Keratinocyte (primary cell): ENCODE data around the gene F7. TPM values are rescaled to one million over a fixed set of nuclear protein-coding genes. Genes with fewer than 3 reads are reported as not detected.

Source experiments
- DNase-seq: peaks from one replicate; pipeline ENCODE4 v3.0.0-alpha.2; 2011; ENCODE audit warnings: low read depth, missing footprints, low spot score
- FAIRE-seq: peaks from 2 replicates; lab custom pipeline; 2011; peaks lifted over from hg19 to GRCh38; lab: Jason Lieb, UNC
- H2AFZ ChIP-seq: 2 replicates; pipeline ENCODE4 v1.6.0; 2012; ENCODE audit warnings: low read length, control low read depth, inconsistent platforms; ENCODE audit not compliant: control insufficient read depth
- H3K27ac ChIP-seq: 2 replicates; pipeline ENCODE4 v1.5.1; 2011; ENCODE audit warnings: low read length; ENCODE audit not compliant: control insufficient read depth, insufficient read depth
- H3K27me3 ChIP-seq: 3 replicates; pipeline ENCODE4 v1.6.0; 2011; ENCODE audit warnings: low read length; ENCODE audit not compliant: control insufficient read depth, insufficient read depth; ENCODE audit errors: extremely low read depth
- H3K36me3 ChIP-seq, 2 experiments: 2 replicates in 1 of 2; 3 replicates in 1 of 2; pipeline ENCODE4 v1.5.1; 2011; ENCODE audit warnings: low read length in 2 of 2, mild to moderate bottlenecking in 1 of 2; ENCODE audit not compliant: control insufficient read depth in 2 of 2, insufficient read depth in 2 of 2; ENCODE audit errors: extremely low read depth in 1 of 2
- H3K4me1 ChIP-seq: 3 replicates; pipeline ENCODE4 v1.5.1; 2011; ENCODE audit warnings: low read length; ENCODE audit not compliant: control insufficient read depth, insufficient read depth; ENCODE audit errors: extremely low read depth
- H3K4me2 ChIP-seq: 3 replicates; pipeline ENCODE4 v1.6.0; 2011; ENCODE audit warnings: low read depth, low read length; ENCODE audit not compliant: control insufficient read depth, insufficient read depth; ENCODE audit errors: extremely low read depth
- H3K4me3 ChIP-seq, 3 experiments: fragments of 200-600 bp in 1 of 3; sonication (generic) in 1 of 3; 2 replicates in 2 of 3; 3 replicates in 1 of 3; pipeline ENCODE4 v1.5.1; 2011 to 2016; ENCODE audit warnings: low read length in 3 of 3, mild to moderate bottlenecking in 3 of 3, control low read depth in 2 of 3, inconsistent platforms in 1 of 3, low read depth in 1 of 3, mixed read lengths in 1 of 3, mixed run types in 1 of 3, moderate library complexity in 1 of 3; ENCODE audit not compliant: control insufficient read depth in 2 of 3, insufficient read depth in 2 of 3; ENCODE audit errors: extremely low read depth in 1 of 3
- H3K79me2 ChIP-seq: 2 replicates; pipeline ENCODE4 v1.6.0; 2012; ENCODE audit warnings: low read length; ENCODE audit not compliant: control insufficient read depth, insufficient read depth
- H3K9ac ChIP-seq: 3 replicates; pipeline ENCODE4 v1.6.0; 2011; ENCODE audit warnings: low read length; ENCODE audit not compliant: control insufficient read depth, insufficient read depth; ENCODE audit errors: extremely low read depth
- H3K9me1 ChIP-seq: 3 replicates; pipeline ENCODE4 v1.6.0; 2011; ENCODE audit warnings: low read length; ENCODE audit not compliant: control insufficient read depth, insufficient read depth; ENCODE audit errors: extremely low read depth
- H3K9me3 ChIP-seq: 2 replicates; pipeline ENCODE4 v1.5.1; 2012; ENCODE audit warnings: low read depth, low read length; ENCODE audit not compliant: control insufficient read depth
- H4K20me1 ChIP-seq: 3 replicates; pipeline ENCODE4 v1.6.0; 2011; ENCODE audit warnings: low read length; ENCODE audit not compliant: control insufficient read depth, insufficient read depth; ENCODE audit errors: extremely low read depth
- CTCF ChIP-seq, 3 experiments: IDR thresholded peaks in 1 of 3; conservative IDR thresholded peaks in 1 of 3; optimal IDR thresholded peaks in 1 of 3; 2 replicates in 2 of 3; 3 replicates in 1 of 3; pipeline versions ENCODE3 to v1.5.1; 2011; ENCODE audit warnings: low read length in 3 of 3, mild to moderate bottlenecking in 3 of 3, moderate library complexity in 2 of 3, control low read depth in 1 of 3, inconsistent platforms in 1 of 3; ENCODE audit not compliant: insufficient read depth in 2 of 3; ENCODE audit errors: extremely low read depth in 1 of 3
- EZH2 ChIP-seq: IDR thresholded peaks from one replicate; pipeline ENCODE4 v1.6.1; 2012; ENCODE audit warnings: inconsistent platforms, mild to moderate bottlenecking, low read length, moderate library complexity
- dilution Hi-C: fragments of 300-500 bp; cut with MboI; formaldehyde crosslinking; loops from one replicate; pipeline ENCODE4 v1.7.0; 2020; ENCODE audit warnings: low sequenced_read_pairs; ENCODE audit not compliant: extremely low pct_ligation_motif_present
- polyA plus RNA-seq, 5 experiments: library from polyadenylated mRNA; depleted of rRNA in 3 of 5; stranded (reverse) in 3 of 5; stranded (forward) in 1 of 5; unstranded in 1 of 5; fragments of >200 nt; gene quantifications; 1 replicate in 1 of 5; 2 replicates in 3 of 5; 3 replicates in 1 of 5; pipeline versions ENCODE4 v1.2.1 to v1.2.3, GENCODE V29; 2011 to 2012; ENCODE audit warnings: missing spikeins in 2 of 5, low read depth in 1 of 5, low replicate concordance in 1 of 5

F7 gene
- polyA plus RNA-seq, 1 donor (not counting 4 experiments of a cell fraction or from before 2014, with no cell fraction given) = not detected

GRCh38 chr13:113141601-113141970, 36.0 kb downstream of the F7 start:
- Histone ChIP-seq H3K27ac (no peak overlapping the region), H3K9me3 (no peaks in the 10 kb centered on the region), H3K9ac (no peak overlapping the region), H3K4me2 (no peak overlapping the region), H3K36me3 (no peaks in the 10 kb centered on the region), H3K4me1 (no peaks in the 10 kb centered on the region), H3K79me2 (no peaks in the 10 kb centered on the region), H2AFZ (no peak overlapping the region), H3K4me3 (no peak overlapping the region), H4K20me1 (no peaks in the 10 kb centered on the region), H3K9me1 (no peaks in the 10 kb centered on the region), H3K27me3 (no peaks in the 10 kb centered on the region)
- FAIRE-seq = no peak
- dilution Hi-C loops = no loop called here
- TF ChIP-seq CTCF (optimal IDR thresholded peaks at IDR 0.05 in 1 of 3, IDR thresholded peaks at IDR 0.05 in 1 of 3, conservative IDR thresholded peaks at IDR 0.05 in 1 of 3; ENCODE audit: extremely low read depth in 1 of 3, insufficient read depth in 2 of 3, low read length in 3 of 3) (no peak), EZH2 (no peak)
- no peak for DNase-seq

- Histone ChIP-seq H4K20me1 (no peaks in the 10 kb centered on the region), H3K9ac (no peak overlapping the region), H3K36me3 (no peaks in the 10 kb centered on the region), H3K27me3 (peaks cover 3% of the 10 kb centered on the region), H3K27ac (no peak overlapping the region), H3K79me2 (no peaks in the 10 kb centered on the region), H3K4me3 (no peak overlapping the region), H3K9me3 (no peaks in the 10 kb centered on the region), H2AFZ (no peak overlapping the region), H3K4me2 (no peak overlapping the region), H3K4me1 (no peaks in the 10 kb centered on the region), H3K9me1 (no peaks in the 10 kb centered on the region)
- FAIRE-seq (no peak), DNase-seq (no peak)
- dilution Hi-C loops = no loop called here
- TF ChIP-seq CTCF (optimal IDR thresholded peaks at IDR 0.05 in 1 of 3, IDR thresholded peaks at IDR 0.05 in 1 of 3, conservative IDR thresholded peaks at IDR 0.05 in 1 of 3; ENCODE audit: extremely low read depth in 1 of 3, insufficient read depth in 2 of 3, low read length in 3 of 3) (no peak), EZH2 (no peak)
Measured at GRCh38 chr13:113142876-113143275, 37.3 kb downstream of the F7 start.
